Inflammatory macrophage treated with lipopolysaccharide for 4 hours (primary cell): ENCODE data around the gene SNTN.
A peak's percentile ranks its signal among the peaks of the same experiment; 100 is the strongest.
"Not testable (repeated sequence)": the region's sequence is repeated elsewhere in the genome, so short reads cannot be mapped to it uniquely, and the experiment has no call there.

Experiments used
- DNase-seq: peaks from one replicate; pipeline ENCODE4 v3.0.0-alpha.2; 2020

SNTN gene

DNA sequence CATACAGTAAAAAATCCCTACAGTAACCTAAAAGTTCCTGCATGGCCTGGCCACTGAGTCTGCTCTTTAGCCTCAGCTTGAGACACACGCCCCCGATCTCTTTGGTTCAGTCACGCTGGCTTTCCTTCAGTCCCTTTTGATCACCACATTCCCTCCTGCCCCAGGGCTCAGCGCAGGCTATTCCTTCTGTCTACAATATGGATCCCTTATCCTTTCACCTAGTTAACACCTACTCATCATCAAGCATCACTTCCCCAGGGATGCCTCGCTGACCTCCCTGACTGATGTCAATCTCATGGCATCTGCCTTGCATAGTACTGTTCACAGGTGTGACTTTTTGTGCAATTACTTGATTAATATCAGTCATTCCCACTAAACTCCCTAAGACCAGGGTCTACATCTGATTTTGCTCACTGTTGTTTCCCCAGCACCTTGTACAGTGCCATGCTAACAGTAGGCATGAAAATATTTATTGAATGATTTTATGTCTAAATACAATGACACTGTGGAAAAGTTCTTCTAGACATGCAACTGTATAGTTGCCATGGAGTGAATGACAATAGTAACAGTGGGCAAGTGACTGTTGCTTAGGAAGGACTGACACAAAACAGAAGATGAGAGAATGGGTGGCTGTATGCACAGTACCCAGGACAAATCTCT is at the start of gene SNTN:
Gene SNTN (plus strand): TSS at position 610 of the 660 bp plus-strand sequence. CDS start 13 bp downstream, at position 623.
- DNase-seq, result no peak

DNA sequence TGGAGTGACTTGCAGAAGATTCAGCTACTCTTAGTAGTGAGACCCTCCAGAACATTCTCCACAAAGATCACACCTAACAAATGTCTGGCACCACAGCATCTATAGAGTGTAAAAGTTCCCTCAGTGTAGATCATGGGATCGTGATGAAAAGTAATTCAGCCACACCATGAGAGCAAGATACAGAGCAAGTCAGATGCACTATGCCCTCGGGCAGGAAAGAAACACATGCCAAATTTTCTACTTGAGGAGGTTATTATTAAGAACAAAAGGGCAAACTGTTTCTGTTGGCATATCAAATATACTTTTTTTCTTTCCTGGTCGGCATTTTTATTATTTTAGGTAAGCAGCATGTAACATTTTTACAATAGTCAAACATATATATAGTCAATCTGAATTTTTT is 44.8 kb upstream of the SNTN start:
- no peak for DNase-seq

DNA sequence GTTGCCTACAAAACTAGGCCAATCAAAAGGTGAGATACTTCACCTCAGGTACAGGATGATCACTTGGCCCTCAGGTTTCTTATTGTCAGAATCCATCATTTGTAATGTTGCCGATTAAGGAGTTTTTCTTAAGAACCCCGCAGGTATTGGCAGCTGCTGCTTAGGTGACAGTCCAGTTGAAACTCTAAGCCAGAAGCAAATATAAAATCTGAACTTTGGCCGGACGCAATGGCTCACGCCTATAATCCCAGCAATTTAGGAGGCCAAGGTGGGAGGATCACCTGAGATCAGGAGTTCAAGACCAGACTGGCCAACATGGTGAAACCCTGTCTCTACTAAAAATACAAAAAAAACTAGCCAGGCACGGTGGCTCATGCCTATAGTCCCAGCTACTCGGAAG is 43.1 kb upstream of the SNTN start:
- no peak for DNase-seq

GRCh38 chr3:63609834-63610233 is 42.6 kb upstream of the SNTN start:
- DNase-seq, result no peak

DNA sequence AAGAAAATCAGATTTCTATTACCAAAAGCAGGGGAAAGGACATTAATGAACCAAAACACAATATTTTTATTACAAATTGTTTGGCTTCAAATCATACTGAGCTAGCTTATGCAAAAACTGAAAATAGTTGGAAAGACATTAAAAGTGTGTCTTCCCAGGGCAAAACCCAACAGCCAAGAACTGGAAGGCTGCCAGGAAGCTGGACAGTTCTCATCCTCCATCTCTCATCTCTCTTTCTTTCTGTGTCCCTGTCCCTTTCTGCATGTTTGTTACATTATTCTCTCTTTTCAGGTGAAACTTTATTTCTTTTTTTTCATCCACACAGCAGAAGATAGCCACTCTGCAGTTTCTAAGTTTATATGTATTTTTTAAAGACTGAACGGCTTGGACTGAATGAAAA is 41.1 kb upstream of the SNTN start:
- no peak for DNase-seq

- no peak for DNase-seq
These were observed 38.9 kb upstream of the SNTN start for GRCh38 chr3:63613561-63613960.

DNA sequence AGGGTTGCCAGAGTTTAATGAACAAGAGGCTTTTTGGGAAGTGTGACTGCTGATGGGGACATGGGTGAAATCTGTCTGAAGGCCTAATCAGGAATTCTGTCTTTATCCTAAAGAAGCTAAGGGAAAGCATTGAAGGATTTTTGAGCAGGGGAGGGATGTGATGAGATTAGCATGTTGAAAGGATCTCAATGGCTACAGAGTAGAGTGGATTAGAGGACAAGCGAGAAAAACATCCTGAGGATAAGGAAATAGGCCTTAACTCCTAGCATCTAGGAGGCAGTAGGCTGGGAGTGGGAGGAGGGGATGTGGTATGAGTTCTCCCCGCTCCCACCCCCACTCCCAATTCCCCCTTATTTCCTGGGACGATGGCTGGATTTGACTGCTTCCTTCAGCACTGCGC is 35.1 kb upstream of the SNTN start:
- no peak for DNase-seq

DNA sequence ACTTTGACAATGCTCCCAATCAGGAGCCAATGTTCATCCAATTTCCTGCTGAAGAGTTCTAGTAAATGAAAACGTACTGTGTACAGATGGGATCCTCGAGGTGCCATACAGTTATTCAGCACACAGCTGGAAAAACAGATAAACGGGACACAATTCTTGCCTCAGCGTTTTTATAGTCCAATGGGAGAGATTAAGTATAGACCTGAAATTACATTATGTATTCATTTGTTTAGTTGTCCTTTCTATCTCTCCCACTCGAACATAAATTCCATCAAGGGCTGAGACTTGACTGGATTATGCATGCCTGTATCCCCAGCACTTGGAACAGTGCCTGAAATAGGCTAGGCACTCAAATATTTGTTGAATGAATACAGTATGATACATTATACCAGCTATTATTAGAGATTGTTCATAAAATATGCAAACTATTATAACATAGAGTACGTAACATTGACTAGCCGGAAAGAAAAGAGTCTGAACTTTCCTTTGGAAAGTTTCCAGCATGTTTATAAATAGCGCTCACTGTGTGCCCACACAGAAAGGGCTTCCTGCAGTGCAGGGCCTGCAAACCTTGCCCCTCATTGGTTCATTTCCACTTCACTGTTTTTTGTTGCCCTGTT is 27.4 kb upstream of the SNTN start:
- DNase-seq, result no peak

DNA sequence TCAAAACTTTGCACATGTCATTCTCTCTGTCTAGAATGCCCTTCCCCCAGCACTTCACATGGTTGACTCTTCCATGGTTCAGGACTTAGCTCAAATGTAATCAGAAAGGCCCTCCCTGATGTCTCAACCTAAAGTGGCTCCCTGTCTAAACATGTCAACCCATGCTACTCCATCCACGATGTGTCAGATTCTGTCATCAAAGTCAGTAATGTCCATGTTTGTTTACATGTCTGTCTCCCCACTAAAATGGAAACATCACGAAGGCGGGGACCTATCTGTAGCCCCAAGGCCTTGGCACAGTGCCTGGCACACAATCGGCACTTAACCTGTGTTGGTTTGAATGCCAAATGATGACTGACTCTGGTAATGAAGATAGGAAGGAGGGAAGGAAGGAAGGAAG is 20.8 kb upstream of the SNTN start:
- DNase-seq, result no peak

- no peak for DNase-seq
These were observed 17.3 kb upstream of the SNTN start for GRCh38 chr3:63635186-63635585.

- no peak for DNase-seq
These were observed 12.7 kb upstream of the SNTN start for GRCh38 chr3:63639806-63640205.

- no peak for DNase-seq
These were observed 10.0 kb upstream of the SNTN start for GRCh38 chr3:63642488-63642887.

DNA sequence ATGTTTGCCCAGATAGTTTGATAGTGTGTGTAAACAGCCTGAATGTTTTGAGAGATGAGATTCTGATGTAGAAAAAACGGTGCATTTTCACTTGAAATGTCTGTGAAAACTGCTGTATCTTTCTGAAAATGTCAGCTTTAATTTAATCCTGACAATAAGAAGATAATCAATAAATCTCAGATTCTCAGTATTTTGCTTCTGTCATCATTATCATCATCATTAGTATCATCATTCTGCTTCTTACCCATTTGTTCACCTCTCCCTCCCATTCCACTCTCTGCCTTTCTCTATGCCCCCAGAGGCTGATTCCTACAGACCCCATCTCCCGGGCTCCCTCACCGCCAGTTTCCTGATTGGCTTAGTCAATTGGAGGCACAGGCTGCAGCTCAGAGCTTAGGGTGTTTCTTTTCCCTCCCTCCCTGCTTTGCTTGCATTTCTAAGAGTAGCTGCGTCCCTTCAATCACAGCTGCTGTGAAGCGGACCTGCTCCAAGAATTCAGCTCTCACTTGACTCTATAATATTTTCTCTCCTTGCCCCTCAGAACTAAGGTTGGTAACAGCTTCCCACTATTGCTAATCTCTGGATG is 8.2 kb upstream of the SNTN start:
- no peak for DNase-seq

GRCh38 chr3:63644928-63645781 is 7.3 kb upstream of the SNTN start:
- not testable (repeated sequence) for DNase-seq

DNA sequence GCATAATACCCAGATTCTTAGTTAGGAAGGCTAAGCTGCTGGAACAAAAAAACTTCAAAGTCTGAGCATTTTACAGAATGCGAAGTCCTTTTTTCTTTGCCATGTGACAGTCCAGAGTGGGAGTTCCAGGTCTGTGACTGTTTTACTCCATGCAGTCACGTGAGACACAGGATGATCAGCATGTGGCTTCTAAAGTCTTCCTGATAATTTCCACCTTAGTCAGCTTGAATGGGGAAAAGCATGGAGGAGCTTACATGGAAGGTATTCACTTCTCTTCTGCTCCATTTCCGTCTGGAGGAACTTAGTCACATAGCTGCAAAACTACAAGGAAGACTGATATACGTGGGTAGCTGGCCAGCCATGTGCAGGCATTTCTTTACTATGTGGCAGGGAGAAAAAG is 1.7 kb downstream of the SNTN start:
- DNase-seq, result no peak

- no peak for DNase-seq
These were observed 2.5 kb downstream of the SNTN start for GRCh38 chr3:63654931-63655330.

DNA sequence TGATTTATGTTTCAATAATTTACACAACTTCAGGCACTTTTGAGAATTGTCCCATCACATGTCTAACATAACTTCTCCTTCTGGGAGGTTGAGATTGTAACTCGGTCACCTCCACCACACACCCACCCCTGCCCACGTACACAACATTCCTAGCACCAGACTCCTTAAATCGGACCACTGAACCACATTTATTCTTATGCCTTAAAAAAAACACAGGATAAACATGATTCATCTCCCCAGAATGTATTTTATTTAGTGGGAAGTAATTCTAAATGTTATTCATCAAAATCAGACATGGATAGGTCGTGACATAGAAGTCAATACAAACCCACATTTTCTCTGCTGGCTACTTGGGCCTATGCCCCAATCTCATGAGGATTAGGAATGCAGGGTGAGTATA is 3.0 kb downstream of the SNTN start:
- DNase-seq, result peak; percentile 4

DNA sequence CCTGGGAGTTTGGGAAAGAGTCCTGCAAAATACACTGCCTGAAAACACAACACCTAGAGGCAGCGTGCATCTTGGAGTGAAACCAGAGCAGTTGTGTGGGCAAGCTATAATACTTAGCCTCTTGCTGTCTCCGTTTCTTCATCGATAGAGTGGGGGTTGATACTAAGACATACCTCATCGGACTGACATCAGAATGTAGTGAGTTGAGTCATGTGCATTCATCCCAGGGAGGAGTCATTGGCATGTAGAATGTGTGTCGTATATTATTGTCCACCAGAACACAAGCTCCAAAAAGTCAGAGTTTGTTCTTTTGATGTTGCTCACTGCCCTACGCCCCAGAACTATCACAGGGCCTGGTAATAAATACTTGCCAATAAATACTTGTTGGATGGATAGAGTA is 4.3 kb downstream of the SNTN start:
- DNase-seq, result no peak

GRCh38 chr3:63661242-63661641 is 8.8 kb downstream of the SNTN start:
- no peak for DNase-seq

- DNase-seq, result no peak
These were observed 9.5 kb downstream of the SNTN start for GRCh38 chr3:63662011-63662410.

DNA sequence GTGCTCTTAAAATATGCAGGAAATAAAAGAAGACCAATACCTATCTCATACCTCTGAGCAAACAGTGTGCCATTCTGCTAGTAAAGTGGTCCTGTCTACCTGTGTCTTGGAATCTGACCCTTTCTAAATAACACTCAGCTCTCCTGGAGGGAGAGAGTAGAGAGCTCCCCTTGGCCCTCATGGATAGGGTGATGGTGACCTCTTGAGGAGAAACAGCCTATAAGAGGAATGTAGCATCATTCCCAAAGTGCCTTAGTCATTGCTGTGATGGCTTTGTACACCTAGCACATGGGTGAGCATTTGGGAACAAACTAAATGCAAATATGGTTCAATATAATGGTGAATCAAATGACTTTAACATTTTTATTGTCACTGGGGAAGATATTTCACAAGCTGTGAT is 10.0 kb downstream of the SNTN start:
- DNase-seq, result no peak

DNA sequence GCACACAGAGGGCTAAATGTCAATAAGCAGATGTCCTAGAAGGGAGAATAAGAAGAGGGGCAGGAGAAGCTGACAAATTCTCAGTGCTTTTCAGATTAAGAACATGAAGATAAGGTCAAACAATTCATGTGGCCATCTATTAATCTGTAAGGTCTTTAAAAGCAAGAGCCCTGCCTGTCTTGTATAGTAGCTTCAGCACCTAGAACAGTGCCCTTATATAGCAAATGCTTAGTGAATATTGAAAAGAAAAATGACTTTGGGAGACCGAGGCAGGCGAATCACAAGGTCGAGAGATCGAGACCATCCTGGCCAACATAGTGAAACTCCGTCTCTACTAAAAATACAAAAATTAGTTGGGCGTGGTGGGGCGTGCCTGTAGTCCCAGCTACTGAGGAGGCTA is 18.1 kb downstream of the SNTN start:
- no peak for DNase-seq

DNA sequence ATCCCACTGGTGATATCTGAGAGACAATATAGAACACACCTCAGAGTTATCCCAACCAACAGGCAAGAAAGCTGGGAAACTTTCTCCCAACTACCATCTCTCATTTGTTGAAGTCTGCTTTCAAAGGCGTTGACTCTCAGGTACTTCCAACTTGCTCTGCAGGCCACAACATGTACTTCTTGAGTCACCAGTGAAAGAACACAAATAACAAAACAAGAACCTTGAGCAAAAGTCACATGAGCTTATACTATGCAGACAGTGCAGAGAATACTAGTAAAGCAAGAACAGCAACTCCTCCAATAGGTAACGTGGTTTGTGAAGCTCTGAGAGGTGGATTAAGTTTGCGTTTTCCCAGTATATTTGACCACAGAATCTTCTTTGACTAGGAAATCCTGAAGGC is 20.6 kb downstream of the SNTN start:
- no peak for DNase-seq

- no peak for DNase-seq
These were observed 22.1 kb downstream of the SNTN start for GRCh38 chr3:63674586-63674985.
